HG02678 (cell line): ENCODE data around the gene MROH7.
"Not testable (repeated sequence)": the region's sequence is repeated elsewhere in the genome, so short reads cannot be mapped to it uniquely, and the experiment has no call there.

Experiments
- ATAC-seq: cut with Tn5 transposase; IDR thresholded peaks from one replicate; pipeline ENCODE4 v1.9.1; 2021; ENCODE audit warnings: mild to moderate bottlenecking, moderate library complexity; ENCODE audit not compliant: unreplicated experiment

Gene MROH7

GRCh38 chr1:54609301-54609921, 32.2 kb upstream of the MROH7 start:
- no peak for ATAC-seq

GRCh38 chr1:54610048-54610447, 31.5 kb upstream of the MROH7 start:
- ATAC-seq, result no peak

GRCh38 chr1:54610601-54611580, 30.7 kb upstream of the MROH7 start:
- no peak for ATAC-seq

- no peak for ATAC-seq
Observed at GRCh38 chr1:54611621-54612020, 30.0 kb upstream of the MROH7 start.

GRCh38 chr1:54614024-54614423, 27.6 kb upstream of the MROH7 start:
- ATAC-seq, result no peak

GRCh38 chr1:54614563-54614962, 27.0 kb upstream of the MROH7 start:
- ATAC-seq, result no peak

- no peak for ATAC-seq
Observed at GRCh38 chr1:54615531-54616279, 25.9 kb upstream of the MROH7 start.

GRCh38 chr1:54619749-54620148, 21.8 kb upstream of the MROH7 start:
- no peak for ATAC-seq

GRCh38 chr1:54623216-54624007, 18.2 kb upstream of the MROH7 start, which contains the start of gene FAM151A:
TSS of gene FAM151A (minus strand) at chr1:54623525. CDS start at chr1:54623395, 130 bp downstream.
- ATAC-seq, result no peak

GRCh38 chr1:54624466-54625464, 16.8 kb upstream of the MROH7 start:
- no peak for ATAC-seq

- ATAC-seq, result no peak
Observed at GRCh38 chr1:54627196-54627595, 14.4 kb upstream of the MROH7 start.

GRCh38 chr1:54635804-54636203, 5.8 kb upstream of the MROH7 start:
- ATAC-seq, result not testable (repeated sequence)

- ATAC-seq, result not testable (repeated sequence)
Observed at GRCh38 chr1:54636461-54637446, 4.8 kb upstream of the MROH7 start.

- no peak for ATAC-seq
Observed at GRCh38 chr1:54640361-54640760, 1.2 kb upstream of the MROH7 start.

GRCh38 chr1:54643736-54644135, 2.1 kb downstream of the MROH7 start:
- no peak for ATAC-seq

- ATAC-seq, result no peak
Observed at GRCh38 chr1:54645806-54646676, 4.5 kb downstream of the MROH7 start.
